HCT116 (cell line): Measurements from ENCODE around the gene TIMM29. TPM values are rescaled to one million over a fixed set of nuclear protein-coding genes. Genes with fewer than 3 reads are reported as not detected.

Experiments used
- ATAC-seq: fragments of 200-7000 bp; cut with Tn5 transposase; 2 replicates; pipeline ENCODE4 v1.9.1; 2020; ENCODE audit warnings: mild to moderate bottlenecking, moderate library complexity
- BruUV-seq: library from RNA; stranded (reverse); fragments of 400-500 nt; replicated peaks from 2 replicates; lab custom pipeline; 2021; lab: Mats Ljungman, UMichigan
- CTCF ChIA-PET: fragments of 300-600 bp; sonication (Branson Sonifier 250); formaldehyde crosslinking; loops from one replicate; lab custom pipeline; 2021; ENCODE audit warnings: antibody characterized with exemption; lab: Charles Lee
- POLR2A ChIA-PET: fragments of 300-600, 350-600 bp; sonication (Branson Sonifier 250); formaldehyde crosslinking; loops from one replicate; lab custom pipeline; 2021; ENCODE audit warnings: antibody characterized with exemption; lab: Charles Lee
- RAD21 ChIA-PET, 2 experiments: fragments of 300-600 bp; sonication (Branson Sonifier 250); formaldehyde crosslinking; loops; one replicate each; lab custom pipeline; 2023; ENCODE audit warnings: low total read pairs in 2 of 2; ENCODE audit not compliant: uncharacterized antibody in 2 of 2, unreplicated experiment in 2 of 2, low non-redundant PET in 1 of 2; lab: Charles Lee
- DNase-seq: peaks from one replicate; pipeline ENCODE4 v3.0.0-alpha.2; 2010; ENCODE audit warnings: low read depth, low spot score
- H2AFZ ChIP-seq: fragments of 200-600 bp; shearing (Covaris generic), sonication (generic); 2 replicates; pipeline ENCODE4 v1.6.1; 2017; ENCODE audit warnings: low read depth, mixed run types, mixed read lengths, antibody characterized with exemption, low read length; ENCODE audit not compliant: poor library complexity, severe bottlenecking
- H3K27ac ChIP-seq: 2 replicates; pipeline ENCODE4 v1.5.1; 2012; ENCODE audit warnings: low read depth, low read length
- H3K27me3 ChIP-seq: fragments of 200-600 bp; sonication (generic); 2 replicates; pipeline ENCODE4 v1.6.1; 2016; ENCODE audit warnings: mixed run types, low read length, mixed read lengths; ENCODE audit not compliant: insufficient read depth
- H3K36me3 ChIP-seq, 2 experiments: fragments of 200-500 bp in 1 of 2; fragments of 200-600 bp in 1 of 2; sonication (Bioruptor generic) in 1 of 2; sonication (generic) in 1 of 2; 2 replicates each; pipeline versions ENCODE4 v1.5.1 to v1.6.1; 2014 to 2016; ENCODE audit warnings: low read length in 2 of 2, inconsistent platforms in 1 of 2, mixed read lengths in 1 of 2, mixed run types in 1 of 2; ENCODE audit not compliant: insufficient read depth in 2 of 2, control insufficient read depth in 1 of 2
- H3K4me1 ChIP-seq, 2 experiments: fragments of 200-600 bp in 1 of 2; sonication (generic) in 1 of 2; 2 replicates each; pipeline versions ENCODE4 v1.5.1 to v1.6.1; 2012 to 2017; ENCODE audit warnings: low read length in 2 of 2, inconsistent platforms in 1 of 2, mild to moderate bottlenecking in 1 of 2, mixed read lengths in 1 of 2, mixed run types in 1 of 2, moderate library complexity in 1 of 2; ENCODE audit not compliant: insufficient read depth in 2 of 2, control insufficient read depth in 1 of 2
- H3K4me2 ChIP-seq: fragments of 200-600 bp; sonication (generic); 2 replicates; pipeline ENCODE4 v1.6.1; 2017; ENCODE audit warnings: mixed run types, low read length, mixed read lengths
- H3K4me3 ChIP-seq, 2 experiments: fragments of 200-600 bp in 1 of 2; sonication (generic) in 1 of 2; replicated peaks in 1 of 2; 2 replicates each; pipeline ENCODE4 v1.5.1; 2011 to 2016; ENCODE audit warnings: low read length in 2 of 2, control low read depth in 1 of 2, low read depth in 1 of 2, mild to moderate bottlenecking in 1 of 2, mixed read lengths in 1 of 2, mixed run types in 1 of 2
- H3K79me2 ChIP-seq: fragments of 200-600 bp; sonication (generic); 2 replicates; pipeline ENCODE4 v1.6.1; 2017; ENCODE audit warnings: mild to moderate bottlenecking, mixed run types, low read length, moderate library complexity, mixed read lengths; ENCODE audit not compliant: insufficient read depth
- H3K9ac ChIP-seq: fragments of 200-600 bp; sonication (generic); 2 replicates; pipeline ENCODE4 v1.6.1; 2016; ENCODE audit warnings: low read length, mixed read lengths
- H3K9me2 ChIP-seq: fragments of 200-600 bp; sonication (generic), shearing (Covaris generic); 2 replicates; pipeline ENCODE4 v1.6.1; 2017; ENCODE audit warnings: mixed run types, mild to moderate bottlenecking, moderate library complexity; ENCODE audit not compliant: insufficient read depth
- H3K9me3 ChIP-seq, 2 experiments: fragments of 200-500 bp in 1 of 2; fragments of 200-600 bp in 1 of 2; sonication (Bioruptor generic) in 1 of 2; sonication (generic) in 1 of 2; 2 replicates each; pipeline ENCODE4 v1.6.1; 2014 to 2017; ENCODE audit warnings: low read length in 2 of 2, mixed read lengths in 2 of 2, inconsistent platforms in 1 of 2, low read depth in 1 of 2, mild to moderate bottlenecking in 1 of 2, mixed run types in 1 of 2, moderate library complexity in 1 of 2; ENCODE audit not compliant: control insufficient read depth in 1 of 2, insufficient read depth in 1 of 2
- H4K20me1 ChIP-seq: fragments of 200-600 bp; sonication (generic), shearing (Covaris generic); 2 replicates; pipeline ENCODE4 v1.6.1; 2017; ENCODE audit warnings: mixed run types, mild to moderate bottlenecking, moderate library complexity; ENCODE audit not compliant: insufficient read depth
- ATF3 ChIP-seq: IDR thresholded peaks from 2 replicates; pipeline ENCODE4 v1.6.1; 2012
- CBX3 ChIP-seq: IDR thresholded peaks from 2 replicates; pipeline ENCODE4 v1.6.1; 2012; ENCODE audit warnings: low read depth
- CEBPB ChIP-seq: IDR thresholded peaks from 2 replicates; pipeline ENCODE4 v1.6.1; 2012; ENCODE audit warnings: low read depth
- CTCF ChIP-seq, 3 experiments: fragments of 200-600 bp in 1 of 3; sonication (generic) in 1 of 3; IDR thresholded peaks in 2 of 3; conservative IDR thresholded peaks in 1 of 3; 2 replicates each; pipeline ENCODE4 v1.5.1; 2012 to 2017; ENCODE audit warnings: low read depth in 2 of 3, low read length in 2 of 3, antibody characterized with exemption in 1 of 3, borderline replicate concordance in 1 of 3, control low read depth in 1 of 3, mild to moderate bottlenecking in 1 of 3, mixed read lengths in 1 of 3, mixed run types in 1 of 3, moderate library complexity in 1 of 3; ENCODE audit not compliant: insufficient read depth in 1 of 3
- EGR1 ChIP-seq: IDR thresholded peaks from 2 replicates; pipeline ENCODE4 v1.6.1; 2012; ENCODE audit warnings: low read depth
- FOSL1 ChIP-seq: IDR thresholded peaks from 2 replicates; pipeline ENCODE4 v1.6.1; 2012; ENCODE audit warnings: low read depth
- POLR2A ChIP-seq: IDR thresholded peaks from 2 replicates; pipeline ENCODE4 v1.7.0; 2011; ENCODE audit warnings: borderline replicate concordance; ENCODE audit not compliant: insufficient read depth, insufficient read length; ENCODE audit errors: extremely low read depth
- POLR2AphosphoS5 ChIP-seq: IDR thresholded peaks from 2 replicates; pipeline ENCODE4 v1.6.1; 2011; ENCODE audit warnings: mild to moderate bottlenecking, low read depth, low read length, moderate library complexity
- SIN3A ChIP-seq: IDR thresholded peaks from 2 replicates; pipeline ENCODE4 v1.6.1; 2012; ENCODE audit warnings: low read depth
- SRF ChIP-seq: IDR thresholded peaks from 2 replicates; pipeline ENCODE4 v1.6.1; 2012; ENCODE audit warnings: low read depth
- TCF7L2 ChIP-seq: IDR thresholded peaks from 2 replicates; pipeline ENCODE4 v1.7.0; 2011; ENCODE audit warnings: borderline replicate concordance, inconsistent platforms; ENCODE audit not compliant: insufficient read depth, insufficient read length; ENCODE audit errors: extremely low read depth
- YY1 ChIP-seq: IDR thresholded peaks from 2 replicates; pipeline ENCODE4 v1.6.1; 2011; ENCODE audit warnings: low read length, low read depth, moderate library complexity, mild to moderate bottlenecking; ENCODE audit not compliant: insufficient replicate concordance; ENCODE audit errors: extremely low read depth
- ZFX ChIP-seq: fragments of 450-650 bp; IDR thresholded peaks from 2 replicates; pipeline ENCODE4 v1.6.1; 2017
- intact Hi-C: fragments of 100-400 bp; cut with micrococcal nuclease; formaldehyde crosslinking; loops from 2 replicates; pipeline ENCODE4 v1.10.0; 2022
- total RNA-seq: library from RNA; stranded (reverse); gene quantifications from one replicate; pipeline ENCODE4 v1.2.1, GENCODE V29; 2021; ENCODE audit not compliant: unreplicated experiment
- TF ChIP-seq, protein P1 (sequence below): IDR thresholded peaks from 2 replicates; pipeline ENCODE4 v1.6.1; 2012; ENCODE audit warnings: low read depth
- TF ChIP-seq, protein P2 (sequence below): IDR thresholded peaks from 2 replicates; pipeline ENCODE4 v1.6.1; 2011; ENCODE audit warnings: mild to moderate bottlenecking, low read length, moderate library complexity; ENCODE audit not compliant: insufficient replicate concordance; ENCODE audit errors: extremely low read depth

The TIMM29 gene
- total RNA-seq, 1 experiment from 2014 or later: 20.3 TPM

DNA sequence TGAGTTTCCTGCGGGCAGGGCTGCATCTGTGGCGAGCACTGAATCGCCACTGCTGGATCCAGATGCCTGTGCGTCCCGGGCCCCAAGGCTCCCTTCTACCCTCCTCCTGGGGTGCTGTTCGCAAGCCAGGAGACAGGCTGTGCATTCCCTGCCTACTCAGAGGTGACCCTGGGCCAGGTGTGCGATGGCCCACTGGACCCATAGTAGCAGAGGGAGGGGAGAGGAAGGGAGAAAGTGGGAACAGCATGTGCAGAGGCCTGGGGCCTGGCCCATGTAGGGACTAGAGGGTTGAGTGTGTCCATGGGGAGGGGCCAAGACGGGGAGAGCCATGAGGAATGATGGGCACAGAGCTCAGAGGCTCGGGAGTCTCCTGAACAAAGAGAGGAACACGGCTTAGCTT is 30.0 kb upstream of the TIMM29 start:
- H2AFZ ChIP-seq: no peak overlapping the region
- ChIA-PET POLR2A (interaction anchor here (0.7 kb wide), 1 partner anchor 11 kb away, joined by 3 read pairs; no protein-coding TSS in a partner anchor), RAD21 (no interaction called here), CTCF (interaction anchor here (0.5 to 0.6 kb wide), 2 partner anchors 28 to 380 kb away, joined by 3 read pairs; no protein-coding TSS in a partner anchor)
- H3K4me2 ChIP-seq: no peak overlapping the region
- intact Hi-C loops: no loop called here
- TF ChIP-seq CBX3 (no peak), TCF7L2 (no peak), ZFX (no peak), SIN3A (no peak), POLR2AphosphoS5 (no peak), EGR1 (no peak), POLR2A (no peak), FOSL1 (no peak), YY1 (no peak), CTCF (IDR thresholded peaks at IDR 0.05 in 2 of 3, conservative IDR thresholded peaks at IDR 0.05 in 1 of 3; ENCODE audit: borderline replicate concordance in 1 of 3, insufficient read depth in 1 of 3, low read depth in 2 of 3, low read length in 2 of 3) (no peak), CEBPB (no peak), ATF3 (no peak), SRF (no peak)
- TF ChIP-seq, protein P1, sequence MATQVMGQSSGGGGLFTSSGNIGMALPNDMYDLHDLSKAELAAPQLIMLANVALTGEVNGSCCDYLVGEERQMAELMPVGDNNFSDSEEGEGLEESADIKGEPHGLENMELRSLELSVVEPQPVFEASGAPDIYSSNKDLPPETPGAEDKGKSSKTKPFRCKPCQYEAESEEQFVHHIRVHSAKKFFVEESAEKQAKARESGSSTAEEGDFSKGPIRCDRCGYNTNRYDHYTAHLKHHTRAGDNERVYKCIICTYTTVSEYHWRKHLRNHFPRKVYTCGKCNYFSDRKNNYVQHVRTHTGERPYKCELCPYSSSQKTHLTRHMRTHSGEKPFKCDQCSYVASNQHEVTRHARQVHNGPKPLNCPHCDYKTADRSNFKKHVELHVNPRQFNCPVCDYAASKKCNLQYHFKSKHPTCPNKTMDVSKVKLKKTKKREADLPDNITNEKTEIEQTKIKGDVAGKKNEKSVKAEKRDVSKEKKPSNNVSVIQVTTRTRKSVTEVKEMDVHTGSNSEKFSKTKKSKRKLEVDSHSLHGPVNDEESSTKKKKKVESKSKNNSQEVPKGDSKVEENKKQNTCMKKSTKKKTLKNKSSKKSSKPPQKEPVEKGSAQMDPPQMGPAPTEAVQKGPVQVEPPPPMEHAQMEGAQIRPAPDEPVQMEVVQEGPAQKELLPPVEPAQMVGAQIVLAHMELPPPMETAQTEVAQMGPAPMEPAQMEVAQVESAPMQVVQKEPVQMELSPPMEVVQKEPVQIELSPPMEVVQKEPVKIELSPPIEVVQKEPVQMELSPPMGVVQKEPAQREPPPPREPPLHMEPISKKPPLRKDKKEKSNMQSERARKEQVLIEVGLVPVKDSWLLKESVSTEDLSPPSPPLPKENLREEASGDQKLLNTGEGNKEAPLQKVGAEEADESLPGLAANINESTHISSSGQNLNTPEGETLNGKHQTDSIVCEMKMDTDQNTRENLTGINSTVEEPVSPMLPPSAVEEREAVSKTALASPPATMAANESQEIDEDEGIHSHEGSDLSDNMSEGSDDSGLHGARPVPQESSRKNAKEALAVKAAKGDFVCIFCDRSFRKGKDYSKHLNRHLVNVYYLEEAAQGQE: no peak
- TF ChIP-seq, protein P2, sequence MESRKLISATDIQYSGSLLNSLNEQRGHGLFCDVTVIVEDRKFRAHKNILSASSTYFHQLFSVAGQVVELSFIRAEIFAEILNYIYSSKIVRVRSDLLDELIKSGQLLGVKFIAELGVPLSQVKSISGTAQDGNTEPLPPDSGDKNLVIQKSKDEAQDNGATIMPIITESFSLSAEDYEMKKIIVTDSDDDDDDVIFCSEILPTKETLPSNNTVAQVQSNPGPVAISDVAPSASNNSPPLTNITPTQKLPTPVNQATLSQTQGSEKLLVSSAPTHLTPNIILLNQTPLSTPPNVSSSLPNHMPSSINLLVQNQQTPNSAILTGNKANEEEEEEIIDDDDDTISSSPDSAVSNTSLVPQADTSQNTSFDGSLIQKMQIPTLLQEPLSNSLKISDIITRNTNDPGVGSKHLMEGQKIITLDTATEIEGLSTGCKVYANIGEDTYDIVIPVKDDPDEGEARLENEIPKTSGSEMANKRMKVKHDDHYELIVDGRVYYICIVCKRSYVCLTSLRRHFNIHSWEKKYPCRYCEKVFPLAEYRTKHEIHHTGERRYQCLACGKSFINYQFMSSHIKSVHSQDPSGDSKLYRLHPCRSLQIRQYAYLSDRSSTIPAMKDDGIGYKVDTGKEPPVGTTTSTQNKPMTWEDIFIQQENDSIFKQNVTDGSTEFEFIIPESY: no peak
- H4K20me1 ChIP-seq: no peaks in the 10 kb centered on the region
- no peak for ATAC-seq
- H3K27me3 ChIP-seq: no peaks in the 10 kb centered on the region
- peaks cover 85% of the 10 kb centered on the region for H3K79me2 ChIP-seq
- no peaks in the 10 kb centered on the region for H3K9me3 ChIP-seq
- BruUV-seq: no TSS peak
- H3K4me1 ChIP-seq: peaks cover 13 to 45% of the 10 kb centered on the region in 2 experiments
- peak overlapping the region; percentile 56 for H3K27ac ChIP-seq
- H3K4me3 ChIP-seq: no peak overlapping the region
- no peak for DNase-seq
- no peak overlapping the region for H3K9ac ChIP-seq
- H3K9me2 ChIP-seq: no peaks in the 10 kb centered on the region
- H3K36me3 ChIP-seq: no peaks in the 10 kb centered on the region
